GM11168 (cell line): Measurements from ENCODE around the gene ARPIN.
"Not testable (repeated sequence)": the region's sequence is repeated elsewhere in the genome, so short reads cannot be mapped to it uniquely, and the experiment has no call there.

Experiments used
- in situ Hi-C: fragments of 300-500 bp; cut with MboI; formaldehyde crosslinking; loops from one replicate; pipeline ENCODE4 v1.12.0; 2022; ENCODE audit warnings: low sequenced_read_pairs; ENCODE audit not compliant: unreplicated experiment

The ARPIN gene

GRCh38 chr15:89910891-89911626 lies 1.7 kb downstream of the ARPIN start:
- in situ Hi-C loops, result no loop called here

- in situ Hi-C loops, result loop anchor here (10.0 kb wide), 1 partner anchor 55 kb away; no protein-coding TSS in a partner anchor
Observed at GRCh38 chr15:89909611-89910010, 3.1 kb downstream of the ARPIN start.

GRCh38 chr15:89908226-89908625 lies 4.5 kb downstream of the ARPIN start:
- in situ Hi-C loops, result loop anchor here (10.0 kb wide), 1 partner anchor 57 kb away; no protein-coding TSS in a partner anchor

GRCh38 chr15:89907289-89907688 lies 5.5 kb downstream of the ARPIN start:
- in situ Hi-C loops, result loop anchor here (10.0 kb wide), 1 partner anchor 58 kb away; no protein-coding TSS in a partner anchor

- in situ Hi-C loops, result loop anchor here (10.0 kb wide), 1 partner anchor 59 kb away; no protein-coding TSS in a partner anchor
Observed at GRCh38 chr15:89905846-89906378, 6.8 kb downstream of the ARPIN start.

- in situ Hi-C loops, result loop anchor here (10.0 kb wide), 1 partner anchor 60 kb away; no protein-coding TSS in a partner anchor
Observed at GRCh38 chr15:89904519-89904918, 8.2 kb downstream of the ARPIN start.

GRCh38 chr15:89903858-89904130 lies 9.0 kb downstream of the ARPIN start:
- in situ Hi-C loops, result loop anchor here (10.0 kb wide), 1 partner anchor 61 kb away; no protein-coding TSS in a partner anchor

GRCh38 chr15:89903015-89903857 lies 9.5 kb downstream of the ARPIN start:
- in situ Hi-C loops, result loop anchor here (10.0 kb wide), 1 partner anchor 62 kb away; no protein-coding TSS in a partner anchor

GRCh38 chr15:89900849-89901248 lies 11.9 kb downstream of the ARPIN start:
- in situ Hi-C loops, result loop anchor here (10.0 kb wide), 1 partner anchor 64 kb away; no protein-coding TSS in a partner anchor

- in situ Hi-C loops, result loop anchor here (5.0 to 10.0 kb wide), 2 partner anchors 65 to 172 kb away; no protein-coding TSS in a partner anchor
Observed at GRCh38 chr15:89899951-89900567, 12.7 kb downstream of the ARPIN start.

GRCh38 chr15:89899295-89899945 lies 13.3 kb downstream of the ARPIN start:
- in situ Hi-C loops, result loop anchor here (5.0 kb wide), 1 partner anchor 173 kb away; no protein-coding TSS in a partner anchor

- in situ Hi-C loops, result loop anchor here (5.0 kb wide), 1 partner anchor 174 kb away; no protein-coding TSS in a partner anchor
Observed at GRCh38 chr15:89898614-89899294, 14.0 kb downstream of the ARPIN start.

GRCh38 chr15:89898146-89898545 lies 14.6 kb downstream of the ARPIN start:
- in situ Hi-C loops, result loop anchor here (5.0 kb wide), 1 partner anchor 174 kb away; no protein-coding TSS in a partner anchor

- in situ Hi-C loops, result no loop called here
Observed at GRCh38 chr15:89893696-89894447, 18.9 kb downstream of the ARPIN start, which contains the start of gene AP3S2. Gene AP3S2 (minus strand): TSS chr15:89893994. CDS start chr15:89893949, 45 bp downstream.

- in situ Hi-C loops, result no loop called here
Observed at GRCh38 chr15:89893027-89893426, 19.7 kb downstream of the ARPIN start.

GRCh38 chr15:89888214-89888804 lies 24.4 kb downstream of the ARPIN start:
- in situ Hi-C loops, result no loop called here

- in situ Hi-C loops, result no loop called here
Observed at GRCh38 chr15:89885611-89886010, 27.1 kb downstream of the ARPIN start.

- in situ Hi-C loops, result not testable (repeated sequence)
Observed at GRCh38 chr15:89885179-89885578, 27.6 kb downstream of the ARPIN start.
